H9 (cell line): ENCODE measurements around the gene SYT7. TPM values are rescaled to one million over a fixed set of nuclear protein-coding genes. Genes with fewer than 3 reads are reported as not detected.

Experiments used
- DNase-seq: peaks from one replicate; pipeline ENCODE4 v3.0.0-alpha.2; 2017
- H2AFZ ChIP-seq: one replicate; pipeline ENCODE4 v1.6.1; 2013; ENCODE audit warnings: mild to moderate bottlenecking, low read length, control low read depth, moderate library complexity
- H2AK5ac ChIP-seq: 2 replicates; pipeline ENCODE4 v1.6.1; 2013; ENCODE audit warnings: low read length, control low read depth, mixed read lengths; ENCODE audit not compliant: insufficient read length
- H2BK120ac ChIP-seq: one replicate; pipeline ENCODE4 v1.6.1; 2013; ENCODE audit warnings: low read depth, mild to moderate bottlenecking, low read length, control low read depth, inconsistent platforms; ENCODE audit not compliant: poor library complexity, severe bottlenecking
- H2BK12ac ChIP-seq: 2 replicates; pipeline ENCODE4 v1.6.1; 2013; ENCODE audit warnings: low read length, control low read depth, mixed read lengths, low read depth; ENCODE audit not compliant: insufficient read length
- H2BK15ac ChIP-seq: 2 replicates; pipeline ENCODE4 v1.6.1; 2013; ENCODE audit warnings: low read depth, low read length, control low read depth
- H2BK20ac ChIP-seq: one replicate; pipeline ENCODE4 v1.6.1; 2013; ENCODE audit warnings: low read depth, mild to moderate bottlenecking, low read length, control low read depth, inconsistent platforms; ENCODE audit not compliant: poor library complexity, severe bottlenecking
- H2BK5ac ChIP-seq: 2 replicates; pipeline ENCODE4 v1.6.1; 2013; ENCODE audit warnings: low read length, control low read depth, mixed read lengths; ENCODE audit not compliant: insufficient read length
- H3K14ac ChIP-seq: 2 replicates; pipeline ENCODE4 v1.6.1; 2013; ENCODE audit warnings: low read length, control low read depth; ENCODE audit not compliant: insufficient read depth
- H3K18ac ChIP-seq: 2 replicates; pipeline ENCODE4 v1.6.1; 2013; ENCODE audit warnings: low read depth, mild to moderate bottlenecking, mixed read lengths, low read length, control low read depth; ENCODE audit not compliant: insufficient read length
- H3K23ac ChIP-seq: 2 replicates; pipeline ENCODE4 v1.6.1; 2013; ENCODE audit warnings: low read length, control low read depth, mixed read lengths, low read depth; ENCODE audit not compliant: insufficient read length
- H3K23me2 ChIP-seq: 2 replicates; pipeline ENCODE4 v1.6.1; 2013; ENCODE audit warnings: low read depth, mild to moderate bottlenecking, mixed read lengths, low read length, control low read depth; ENCODE audit not compliant: insufficient read length, poor library complexity, severe bottlenecking
- H3K27ac ChIP-seq: 2 replicates; pipeline ENCODE4 v1.5.1; 2013; ENCODE audit warnings: low read length, control low read depth, mixed read lengths, low read depth; ENCODE audit not compliant: insufficient read length
- H3K27me3 ChIP-seq: 2 replicates; pipeline ENCODE4 v1.6.1; 2013; ENCODE audit warnings: low read length, control low read depth, inconsistent platforms; ENCODE audit not compliant: insufficient read depth
- H3K4ac ChIP-seq: 2 replicates; pipeline ENCODE4 v1.6.1; 2013; ENCODE audit warnings: low read depth, mild to moderate bottlenecking, control low read depth, inconsistent platforms, low read length, moderate library complexity
- H3K4me1 ChIP-seq: 2 replicates; pipeline ENCODE4 v1.6.1; 2013; ENCODE audit warnings: low read length, control low read depth, inconsistent platforms; ENCODE audit not compliant: insufficient read depth
- H3K4me2 ChIP-seq: 2 replicates; pipeline ENCODE4 v1.6.1; 2013; ENCODE audit warnings: low read length, control low read depth, mixed read lengths; ENCODE audit not compliant: insufficient read length, insufficient read depth
- H3K56ac ChIP-seq: 2 replicates; pipeline ENCODE4 v1.6.1; 2013; ENCODE audit warnings: low read depth, mild to moderate bottlenecking, mixed read lengths, low read length, control low read depth; ENCODE audit not compliant: insufficient read length
- H3K79me1 ChIP-seq: 2 replicates; pipeline ENCODE4 v1.6.1; 2013; ENCODE audit warnings: low read depth, mild to moderate bottlenecking, moderate library complexity, low read length, control low read depth, inconsistent platforms; ENCODE audit not compliant: insufficient read depth, poor library complexity, severe bottlenecking
- H3K79me2 ChIP-seq: 2 replicates; pipeline ENCODE4 v1.6.1; 2013; ENCODE audit warnings: low read length, control low read depth, inconsistent platforms; ENCODE audit not compliant: insufficient read depth
- H3K9ac ChIP-seq: 2 replicates; pipeline ENCODE4 v1.6.1; 2013; ENCODE audit warnings: low read length, control low read depth, mixed read lengths; ENCODE audit not compliant: insufficient read length; ENCODE audit errors: extremely low read depth
- H3K9me3 ChIP-seq: one replicate; pipeline ENCODE4 v1.6.1; 2013; ENCODE audit warnings: low read depth, low read length, inconsistent platforms; ENCODE audit not compliant: control insufficient read depth
- H3T11ph ChIP-seq: one replicate; pipeline ENCODE4 v1.6.1; 2013; ENCODE audit warnings: mild to moderate bottlenecking, low read length, control low read depth, inconsistent platforms
- H4K20me1 ChIP-seq: one replicate; pipeline ENCODE4 v1.6.1; 2013; ENCODE audit not compliant: control insufficient read depth, insufficient read length, insufficient read depth
- H4K5ac ChIP-seq: 2 replicates; pipeline ENCODE4 v1.6.1; 2013; ENCODE audit warnings: low read depth, mild to moderate bottlenecking, mixed read lengths, low read length, control low read depth; ENCODE audit not compliant: insufficient read length
- H4K8ac ChIP-seq: replicated peaks from 2 replicates; pipeline ENCODE4 v1.6.1; 2013; ENCODE audit warnings: low read length, control low read depth, mixed read lengths, low read depth; ENCODE audit not compliant: insufficient read length
- H4K91ac ChIP-seq: 2 replicates; pipeline ENCODE4 v1.6.1; 2013; ENCODE audit warnings: low read depth, mild to moderate bottlenecking, moderate library complexity, mixed read lengths, low read length, control low read depth; ENCODE audit not compliant: insufficient read length
- H3K27ac Mint-ChIP-seq, 3 experiments: 2 replicates in 2 of 3; 3 replicates in 1 of 3; pipeline ENCODE4 v1.8.0; 2020 to 2021; ENCODE audit warnings: mixed read lengths in 3 of 3, mild to moderate bottlenecking in 1 of 3, moderate library complexity in 1 of 3
- H3K27me3 Mint-ChIP-seq: 2 replicates; pipeline ENCODE4 v1.8.0; 2021; ENCODE audit warnings: low read depth, mild to moderate bottlenecking, moderate library complexity, mixed read lengths
- H3K36me3 Mint-ChIP-seq, 3 experiments: 2 replicates in 2 of 3; 3 replicates in 1 of 3; pipeline ENCODE4 v1.8.0; 2020 to 2021; ENCODE audit warnings: low read depth in 3 of 3, mixed read lengths in 3 of 3; ENCODE audit not compliant: insufficient read depth in 1 of 3
- H3K4me1 Mint-ChIP-seq, 2 experiments: 2 replicates each; pipeline ENCODE4 v1.8.0; 2020; ENCODE audit warnings: mixed read lengths in 2 of 2
- H3K4me3 Mint-ChIP-seq, 2 experiments: 2 replicates in 1 of 2; 3 replicates in 1 of 2; pipeline ENCODE4 v1.8.0; 2020 to 2021; ENCODE audit warnings: mild to moderate bottlenecking in 2 of 2, mixed read lengths in 2 of 2, moderate library complexity in 1 of 2
- H3K9me3 Mint-ChIP-seq, 2 experiments: 2 replicates in 1 of 2; 3 replicates in 1 of 2; pipeline ENCODE4 v1.8.0; 2020; ENCODE audit warnings: mild to moderate bottlenecking in 2 of 2, mixed read lengths in 2 of 2, moderate library complexity in 1 of 2
- CTCF ChIP-seq: fragments of 200-600 bp; sonication (generic); conservative IDR thresholded peaks from 3 replicates; pipeline ENCODE4 v1.8.0; 2021; ENCODE audit warnings: antibody characterized with exemption, mild to moderate bottlenecking
- WGBS: extraction: QIAGEN DNeasy Blood & Tissue Kit; methylation state at CpG from one replicate; pipeline ENCODE4 v1.1.7; 2013; ENCODE audit warnings: missing lambda C conversion rate, low lambda C conversion rate, mixed read lengths; ENCODE audit not compliant: insufficient read length; ENCODE audit errors: extremely low coverage; 5-methylcytosine and 5-hydroxymethylcytosine counted together
- total RNA-seq: library from RNA; stranded (reverse); gene quantifications from 2 replicates; pipeline ENCODE4 v1.2.1, GENCODE V29; 2021

SYT7 gene
- total RNA-seq, 1 experiment from 2014 or later: 8.8 TPM

- Histone ChIP-seq H3K79me2 (no peaks in the 10 kb centered on the region), H2BK120ac (no peak overlapping the region), H3K9me3 (no peaks in the 10 kb centered on the region), H3K9ac (no peak overlapping the region), H4K5ac (no peak overlapping the region), H4K20me1 (no peaks in the 10 kb centered on the region), H4K91ac (no peak overlapping the region), H3K18ac (no peak overlapping the region), H3T11ph (no peak overlapping the region), H3K56ac (no peak overlapping the region), H3K4ac (no peak overlapping the region), H3K4me1 (peaks cover 9% of the 10 kb centered on the region), H2BK5ac (no peak overlapping the region), H3K79me1 (no peaks in the 10 kb centered on the region), H2AFZ (no peak overlapping the region), H4K8ac (no peak overlapping the region), H2BK12ac (no peak overlapping the region), H3K27me3 (no peaks in the 10 kb centered on the region), H3K23ac (no peak overlapping the region), H2BK20ac (no peak overlapping the region), H2BK15ac (no peak overlapping the region), H3K4me2 (no peak overlapping the region), H3K23me2 (peaks cover 3% of the 10 kb centered on the region), H3K14ac (no peak overlapping the region), H3K27ac (no peak overlapping the region), H2AK5ac (no peak overlapping the region)
- H3K4me1 Mint-ChIP-seq: peaks cover 35 to 46% of the 10 kb centered on the region in 2 experiments
- no peak for DNase-seq
- TF ChIP-seq CTCF: no peak
- H3K36me3 Mint-ChIP-seq: peaks cover 0 to 4% (median 0%) of the 10 kb centered on the region in 3 experiments; a peak in 1 of 7 replicates
- peaks cover 8% of the 10 kb centered on the region for H3K27me3 Mint-ChIP-seq
- no peak overlapping the region for H3K4me3 Mint-ChIP-seq
- no peak overlapping the region for H3K27ac Mint-ChIP-seq
- no CpG with 5 or more reads among the region's 9 CpGs for WGBS
- no peaks in the 10 kb centered on the region for H3K9me3 Mint-ChIP-seq
Measured at GRCh38 chr11:61538636-61538961, 42.3 kb downstream of the SYT7 start.
